GM12878 (cell line): ENCODE measurements around the gene UBE3C. TPM values are rescaled to one million over a fixed set of nuclear protein-coding genes. Genes with fewer than 3 reads are reported as not detected.

ENCODE experiments used
- ATAC-seq: fragments of 200-7000 bp; cut with Tn5 transposase; 3 replicates; pipeline ENCODE4 v1.9.1; 2020; ENCODE audit warnings: mild to moderate bottlenecking, moderate library complexity
- BruUV-seq: library from RNA; stranded (reverse); fragments of 400-500 nt; replicated peaks from 2 replicates; lab custom pipeline; 2021; lab: Mats Ljungman, UMichigan
- CTCF ChIA-PET: fragments of 300-600 bp; sonication (Branson Sonifier 250); formaldehyde crosslinking; extraction: SDS; loops from one replicate; lab custom pipeline; 2021; ENCODE audit warnings: inconsistent platforms; lab: Yijun Ruan, JAX
- POLR2A ChIA-PET: fragments of 350-600 bp; formaldehyde crosslinking; extraction: SDS; loops from one replicate; lab custom pipeline; 2021; ENCODE audit warnings: inconsistent platforms; lab: Charles Lee
- RAD21 ChIA-PET: fragments of 300-600 bp; sonication (Branson Sonifier 250); formaldehyde crosslinking; loops from one replicate; lab custom pipeline; 2023; ENCODE audit warnings: antibody characterized with exemption; ENCODE audit not compliant: unreplicated experiment; lab: Charles Lee
- SMC1A ChIA-PET: fragments of 300-600 bp; sonication (Branson Sonifier 250); formaldehyde crosslinking; loops from one replicate; lab custom pipeline; 2023; ENCODE audit not compliant: unreplicated experiment, uncharacterized antibody; lab: Charles Lee
- DNase-seq: peaks from one replicate; pipeline ENCODE4 v3.0.0-alpha.2; 2011; ENCODE audit warnings: low read depth, low spot score
- FAIRE-seq: peaks from 3 replicates; lab custom pipeline; 2011; peaks lifted over from hg19 to GRCh38; lab: Jason Lieb, UNC
- H2AFZ ChIP-seq: 2 replicates; pipeline ENCODE4 v1.6.0; 2011; ENCODE audit warnings: low read depth, low read length, control low read depth; ENCODE audit not compliant: control insufficient read depth
- H3K27ac ChIP-seq: 2 replicates; pipeline ENCODE4 v1.5.1; 2011; ENCODE audit warnings: control low read depth; ENCODE audit not compliant: control insufficient read depth, insufficient read depth
- H3K27me3 ChIP-seq, 2 experiments: replicated peaks in 1 of 2; 2 replicates each; pipeline versions ENCODE4 v1.6.0 to v1.6.1; 2011; ENCODE audit warnings: low read length in 1 of 2; ENCODE audit not compliant: control insufficient read depth in 2 of 2, insufficient read depth in 2 of 2
- H3K36me3 ChIP-seq, 2 experiments: 2 replicates each; pipeline ENCODE4 v1.5.1; 2011; ENCODE audit warnings: low read length in 1 of 2; ENCODE audit not compliant: control insufficient read depth in 2 of 2, insufficient read depth in 2 of 2
- H3K4me1 ChIP-seq: 2 replicates; pipeline ENCODE4 v1.6.1; 2011; ENCODE audit warnings: mild to moderate bottlenecking, low read length, moderate library complexity, mixed read lengths; ENCODE audit not compliant: control insufficient read depth, insufficient read depth
- H3K4me2 ChIP-seq: 2 replicates; pipeline ENCODE4 v1.6.0; 2011; ENCODE audit warnings: control low read depth; ENCODE audit not compliant: control insufficient read depth, insufficient read depth
- H3K4me3 ChIP-seq: fragments of 200-600 bp; sonication (generic); 2 replicates; pipeline ENCODE4 v1.5.1; 2016
- H3K79me2 ChIP-seq: 2 replicates; pipeline ENCODE4 v1.6.0; 2011; ENCODE audit warnings: low read length; ENCODE audit not compliant: control insufficient read depth, insufficient read depth
- H3K9ac ChIP-seq: 2 replicates; pipeline ENCODE4 v1.8.0; 2011; ENCODE audit warnings: low read length, control low read depth, mixed read lengths; ENCODE audit not compliant: control insufficient read depth, insufficient read depth
- H3K9me3 ChIP-seq: replicated peaks from 3 replicates; pipeline ENCODE4 v1.5.1; 2011; ENCODE audit warnings: mild to moderate bottlenecking, low read length; ENCODE audit not compliant: control insufficient read depth, insufficient read depth
- H4K20me1 ChIP-seq: 2 replicates; pipeline ENCODE4 v1.6.0; 2011; ENCODE audit not compliant: control insufficient read depth, insufficient read depth
- ASH2L ChIP-seq: fragments of 300-600, 200-600 bp; sonication (generic); IDR thresholded peaks from 2 replicates; pipeline ENCODE4 v1.6.1; 2017; ENCODE audit warnings: low read depth, mild to moderate bottlenecking, borderline replicate concordance
- CREM ChIP-seq: IDR thresholded peaks from 2 replicates; pipeline ENCODE4 v1.6.1; 2014; ENCODE audit warnings: antibody characterized with exemption, low read depth
- FOXM1 ChIP-seq: IDR thresholded peaks from 2 replicates; pipeline ENCODE4 v1.6.1; 2012; ENCODE audit warnings: low read depth, mild to moderate bottlenecking, inconsistent platforms, low read length, moderate library complexity
- SKIL ChIP-seq: fragments of 450-650 bp; IDR thresholded peaks from 2 replicates; pipeline ENCODE4 v1.6.1; 2017; ENCODE audit warnings: mild to moderate bottlenecking, low read depth, inconsistent platforms; ENCODE audit not compliant: poor library complexity, severe bottlenecking
- WGBS: methylation state at CpG from one replicate; pipeline ENCODE4 v1.1.6; 2016; ENCODE audit warnings: low lambda C conversion rate; ENCODE audit not compliant: insufficient replicate concordance, insufficient coverage; ENCODE audit errors: missing lambda C conversion rate; 5-methylcytosine and 5-hydroxymethylcytosine counted together
- in situ Hi-C: fragments of 300-500 bp; cut with MboI; formaldehyde crosslinking; loops from 9 replicates; pipeline ENCODE4 v1.14.3; 2018; ENCODE audit warnings: mixed read lengths
- intact Hi-C: fragments of 100-400 bp; cut with micrococcal nuclease; formaldehyde crosslinking; loops from one replicate; pipeline ENCODE4 v1.14.2; 2022; ENCODE audit not compliant: unreplicated experiment
- polyA plus RNA-seq, 11 experiments: library from polyadenylated mRNA; depleted of rRNA in 4 of 11; unstranded in 6 of 11; stranded (reverse) in 5 of 11; fragments of >200 nt; fragmentation: Nextera tagmentation in 4 of 11; fragmentation: Illumina TruSeq in 1 of 11; extraction: Ambion mirVana in 4 of 11; extraction: Trizol in 1 of 11; gene quantifications; 1 replicate in 1 of 11; 2 replicates in 10 of 11; pipeline versions ENCODE4 v1.2.1 to v1.2.3, GENCODE V29; 2011 to 2016; ENCODE audit warnings: inconsistent platforms in 2 of 11, missing spikeins in 2 of 11, low read depth in 1 of 11
- total RNA-seq, 4 experiments: library from RNA; depleted of rRNA in 3 of 4; stranded (reverse); fragments of >200 nt in 3 of 4; fragmentation: Illumina TruSeq in 1 of 4; extraction: Trizol in 1 of 4; gene quantifications; 2 replicates each; pipeline versions ENCODE4 v1.2.1 to v1.2.3, GENCODE V29; 2013 to 2021
- TF ChIP-seq, protein P1 (sequence below): IDR thresholded peaks from 2 replicates; pipeline ENCODE4 v1.6.1; 2012; ENCODE audit warnings: improper control_type of control experiment, low read depth, low read length; ENCODE audit not compliant: insufficient replicate concordance

UBE3C gene
- total and polyA plus RNA-seq, 10 of the 15 experiments (the other 5 are each of a cell fraction or from before 2014, with no cell fraction given), result 7.9 to 65.9 (median 45.2) TPM

GRCh38 chr7:157113607-157114006 is 25.1 kb upstream of the UBE3C start:
- no peak overlapping the region for H3K4me2 ChIP-seq
- no peak for TF ChIP-seq CREM
- no peak for TF ChIP-seq FOXM1
- no peak for TF ChIP-seq ASH2L
- no peak for TF ChIP-seq SKIL
- TF ChIP-seq, protein P1, sequence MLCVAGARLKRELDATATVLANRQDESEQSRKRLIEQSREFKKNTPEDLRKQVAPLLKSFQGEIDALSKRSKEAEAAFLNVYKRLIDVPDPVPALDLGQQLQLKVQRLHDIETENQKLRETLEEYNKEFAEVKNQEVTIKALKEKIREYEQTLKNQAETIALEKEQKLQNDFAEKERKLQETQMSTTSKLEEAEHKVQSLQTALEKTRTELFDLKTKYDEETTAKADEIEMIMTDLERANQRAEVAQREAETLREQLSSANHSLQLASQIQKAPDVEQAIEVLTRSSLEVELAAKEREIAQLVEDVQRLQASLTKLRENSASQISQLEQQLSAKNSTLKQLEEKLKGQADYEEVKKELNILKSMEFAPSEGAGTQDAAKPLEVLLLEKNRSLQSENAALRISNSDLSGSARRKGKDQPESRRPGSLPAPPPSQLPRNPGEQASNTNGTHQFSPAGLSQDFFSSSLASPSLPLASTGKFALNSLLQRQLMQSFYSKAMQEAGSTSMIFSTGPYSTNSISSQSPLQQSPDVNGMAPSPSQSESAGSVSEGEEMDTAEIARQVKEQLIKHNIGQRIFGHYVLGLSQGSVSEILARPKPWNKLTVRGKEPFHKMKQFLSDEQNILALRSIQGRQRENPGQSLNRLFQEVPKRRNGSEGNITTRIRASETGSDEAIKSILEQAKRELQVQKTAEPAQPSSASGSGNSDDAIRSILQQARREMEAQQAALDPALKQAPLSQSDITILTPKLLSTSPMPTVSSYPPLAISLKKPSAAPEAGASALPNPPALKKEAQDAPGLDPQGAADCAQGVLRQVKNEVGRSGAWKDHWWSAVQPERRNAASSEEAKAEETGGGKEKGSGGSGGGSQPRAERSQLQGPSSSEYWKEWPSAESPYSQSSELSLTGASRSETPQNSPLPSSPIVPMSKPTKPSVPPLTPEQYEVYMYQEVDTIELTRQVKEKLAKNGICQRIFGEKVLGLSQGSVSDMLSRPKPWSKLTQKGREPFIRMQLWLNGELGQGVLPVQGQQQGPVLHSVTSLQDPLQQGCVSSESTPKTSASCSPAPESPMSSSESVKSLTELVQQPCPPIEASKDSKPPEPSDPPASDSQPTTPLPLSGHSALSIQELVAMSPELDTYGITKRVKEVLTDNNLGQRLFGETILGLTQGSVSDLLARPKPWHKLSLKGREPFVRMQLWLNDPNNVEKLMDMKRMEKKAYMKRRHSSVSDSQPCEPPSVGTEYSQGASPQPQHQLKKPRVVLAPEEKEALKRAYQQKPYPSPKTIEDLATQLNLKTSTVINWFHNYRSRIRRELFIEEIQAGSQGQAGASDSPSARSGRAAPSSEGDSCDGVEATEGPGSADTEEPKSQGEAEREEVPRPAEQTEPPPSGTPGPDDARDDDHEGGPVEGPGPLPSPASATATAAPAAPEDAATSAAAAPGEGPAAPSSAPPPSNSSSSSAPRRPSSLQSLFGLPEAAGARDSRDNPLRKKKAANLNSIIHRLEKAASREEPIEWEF, result no peak
- no peak overlapping the region for H2AFZ ChIP-seq
- RAD21 ChIA-PET, result no interaction called here
- DNase-seq, result no peak
- ATAC-seq, result no peak
- H3K9ac ChIP-seq, result no peak overlapping the region
- POLR2A ChIA-PET, result no interaction called here
- H3K27ac ChIP-seq, result no peak overlapping the region
- H4K20me1 ChIP-seq, result no peaks in the 10 kb centered on the region
- no peak overlapping the region for H3K4me3 ChIP-seq
- peaks cover 3% of the 10 kb centered on the region; the same call in 2 of the 3 replicates for H3K9me3 ChIP-seq
- H3K4me1 ChIP-seq, result no peaks in the 10 kb centered on the region
- in situ Hi-C loops, result no loop called here
- SMC1A ChIA-PET, result no interaction called here
- H3K27me3 ChIP-seq, result no peaks in the 10 kb centered on the region
- H3K36me3 ChIP-seq, result no peaks in the 10 kb centered on the region
- intact Hi-C loops, result no loop called here
- no TSS peak for BruUV-seq
- no peak for FAIRE-seq
- H3K79me2 ChIP-seq, result no peaks in the 10 kb centered on the region
- CTCF ChIA-PET, result no interaction called here
- WGBS, result 0% methylated on average over 2 of the region's 2 CpGs
